Activated CD8-positive, alpha-beta memory T cell treated with anti-CD3 and anti-CD28 coated beads, Interleukin-2, amount 50 U/mL, for 4 hours (primary cell): ENCODE results near the gene GFRA4.

Experiments
- DNase-seq: peaks from one replicate; pipeline ENCODE4 v3.0.0-alpha.2; 2020

The GFRA4 gene

GRCh38 chr20:3614466-3614865 is 48.7 kb downstream of the GFRA4 start:
- no peak for DNase-seq

DNA sequence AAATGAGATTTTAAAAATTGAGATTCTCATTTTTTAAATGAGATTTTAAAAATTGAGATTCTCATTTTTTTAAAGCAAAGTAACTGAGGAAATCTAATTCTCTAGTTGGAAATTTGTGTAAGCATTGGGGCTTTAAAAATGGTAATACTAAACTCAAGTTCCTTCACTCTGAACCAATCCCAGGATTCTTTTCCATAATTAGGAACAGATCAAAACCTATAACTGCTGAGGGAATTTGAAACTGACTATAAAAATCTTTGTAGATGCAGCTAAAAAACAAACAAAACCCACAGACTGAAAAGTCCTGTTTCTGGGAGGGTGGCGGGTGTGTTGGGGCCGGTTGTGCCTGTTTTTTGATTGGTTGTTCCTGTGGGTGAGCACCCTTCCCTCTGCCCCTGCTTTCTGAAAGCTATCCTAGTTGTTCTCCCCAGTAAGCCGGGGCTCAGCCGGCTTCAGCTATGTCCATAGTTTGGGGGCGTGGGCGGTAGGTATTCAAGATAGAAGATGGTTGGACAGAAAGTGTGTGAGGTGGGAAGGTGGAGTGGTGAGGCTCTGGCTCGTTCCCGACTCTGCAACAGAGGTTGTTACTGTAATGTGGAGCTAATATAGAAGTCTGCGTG is 49.3 kb downstream of the GFRA4 start:
- no peak for DNase-seq

DNA sequence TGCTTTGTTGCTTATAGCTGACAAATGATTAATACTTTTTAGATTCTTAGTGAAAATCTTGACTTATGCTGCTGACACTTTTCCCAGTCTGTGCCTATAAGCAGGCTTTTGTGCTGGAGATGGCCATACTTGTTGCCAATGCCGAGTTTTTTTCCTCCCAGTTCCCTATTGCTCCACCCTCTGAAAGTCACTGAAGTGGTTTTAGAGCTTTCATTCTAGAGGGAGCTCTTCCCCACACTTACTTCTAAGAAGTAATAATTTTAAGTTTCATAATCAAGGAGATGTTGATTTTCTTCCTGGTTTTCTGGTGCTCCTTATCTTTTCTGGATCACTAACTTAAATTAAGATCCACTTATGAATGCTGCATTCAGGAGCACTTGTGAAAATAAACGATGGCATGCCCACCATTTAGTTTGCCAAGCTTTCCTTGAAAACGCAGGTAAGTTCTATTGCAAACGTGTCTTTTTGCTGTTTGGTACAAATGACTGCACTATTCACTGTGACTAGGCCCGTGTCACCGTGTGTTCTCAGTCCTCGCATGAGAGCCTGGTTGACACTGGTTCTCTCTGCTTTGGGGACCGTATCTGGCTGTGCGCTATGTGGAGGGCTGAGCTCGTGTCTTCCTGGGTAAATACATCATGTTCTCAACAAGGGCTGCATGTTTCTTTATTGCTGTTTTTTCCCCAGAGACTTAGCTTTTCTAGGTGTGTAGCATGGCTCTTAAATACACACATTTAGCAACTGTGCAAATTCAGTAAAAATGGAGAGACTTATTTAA is 50.2 kb downstream of the GFRA4 start:
- DNase-seq: no peak

DNA sequence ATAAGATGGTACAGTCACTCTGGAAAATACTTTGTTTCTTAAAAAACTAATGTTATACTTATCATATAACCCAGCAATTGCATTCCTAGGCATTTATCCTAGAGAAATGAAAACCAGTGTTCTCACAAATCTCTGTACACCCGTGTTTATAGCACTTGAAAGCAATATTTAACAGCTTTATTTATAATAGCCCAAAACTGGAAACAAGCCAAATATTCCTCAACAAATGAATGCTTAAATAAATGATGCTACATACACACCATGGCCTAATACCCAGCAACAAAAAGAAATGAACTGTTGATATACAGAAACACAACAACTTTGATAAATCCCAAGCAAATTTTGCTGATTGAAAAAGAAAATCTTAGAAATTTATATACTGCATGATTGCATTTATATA is 51.3 kb downstream of the GFRA4 start:
- DNase-seq: no peak
